ENCODE data around the gene IKZF2. TPM values are rescaled to one million over a fixed set of nuclear protein-coding genes. Genes with fewer than 3 reads are reported as not detected.

The IKZF2 gene
- total and polyA plus RNA-seq, 9 of the 15 experiments (the other 6 are each of a cell fraction or from before 2014, with no cell fraction given), result 0.04 to 0.54 (median 0.22) TPM

DNA sequence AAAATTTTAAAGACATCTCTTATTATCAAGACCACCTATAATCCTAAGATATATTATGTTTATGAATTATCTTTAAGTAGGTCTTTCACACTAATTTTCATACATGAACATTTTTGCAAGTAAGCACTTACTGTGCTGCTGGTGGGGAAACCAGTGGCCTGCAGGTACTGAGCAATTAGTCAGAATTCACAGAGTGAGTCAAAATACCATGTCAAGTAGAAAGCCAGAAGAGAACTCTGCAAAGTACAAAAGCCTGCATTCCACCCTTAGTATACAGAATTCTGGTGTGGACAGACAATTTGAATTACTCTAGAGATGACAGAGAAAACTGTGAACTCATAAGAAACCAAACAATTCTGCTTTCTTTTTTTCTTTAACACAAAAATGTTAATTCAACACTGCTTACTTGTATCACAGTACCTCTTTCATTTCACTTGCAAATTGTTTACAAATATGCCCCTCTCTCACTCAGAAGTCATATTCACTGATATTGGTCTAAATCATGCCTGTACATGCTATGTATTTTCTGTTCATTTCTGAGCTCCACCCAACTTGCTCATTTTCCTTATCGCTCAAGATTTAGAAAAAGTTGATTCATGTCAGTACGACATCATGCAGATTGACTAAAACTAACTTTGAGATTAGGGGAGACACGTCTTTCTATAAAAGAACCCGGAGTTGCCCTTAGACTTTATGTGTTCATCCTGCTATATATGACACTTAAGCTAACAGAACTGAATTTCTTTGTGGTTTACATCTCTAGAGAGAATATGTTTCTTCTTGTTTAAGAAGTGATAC lies 182.9 kb downstream of the IKZF2 start:
- ChIA-PET POLR2A (no interaction called here), CTCF (ENCODE audit: low intra/inter-chr PET ratio) (no interaction called here)
- Histone ChIP-seq H3K36me3 (ENCODE audit: control insufficient read depth, insufficient read depth, low read length) (no peaks in the 10 kb centered on the region), H4K20me1 (replicated peaks; ENCODE audit: control insufficient read depth, insufficient read depth, low read length) (no peaks in the 10 kb centered on the region), H2AFZ (ENCODE audit: low read depth, low read length) (no peak overlapping the region), H3K9ac (ENCODE audit: insufficient read depth in 1 of 2, low read depth in 2 of 2, low read length in 2 of 2) (no peak overlapping the region), H3K9me1 (ENCODE audit: control insufficient read depth, insufficient read depth, low read length) (no peaks in the 10 kb centered on the region), H3K9me3 (replicated peaks; ENCODE audit: control insufficient read depth, insufficient read depth, low read depth, low read length) (no peaks in the 10 kb centered on the region), H3K79me2 (ENCODE audit: control insufficient read depth, insufficient read depth, low read length) (no peaks in the 10 kb centered on the region), H3K27ac (ENCODE audit: extremely low read depth, low read depth, low read length) (no peak overlapping the region), H3K4me3 (no peak overlapping the region), H3K4me1 (replicated peaks in 1 of 2; ENCODE audit: control insufficient read depth in 2 of 2, insufficient read depth in 2 of 2, low read length in 2 of 2) (no peaks in the 10 kb centered on the region), H3K4me2 (ENCODE audit: insufficient read depth, low read length) (no peak overlapping the region), H3K27me3 (ENCODE audit: control insufficient read depth in 2 of 2, insufficient read depth in 2 of 2, low read length in 2 of 2) (no peaks in the 10 kb centered on the region)
- WGBS (ENCODE audit: insufficient coverage, low coverage, missing lambda C conversion rate), result 0% methylated on average over 4 of the region's 4 CpGs
- DNase-seq (ENCODE audit: extremely low read depth in 1 of 4, low spot score in 3 of 4) (no peak), ATAC-seq (no peak), FAIRE-seq (no peak)
- no peak for TF ChIP-seq PRPF4 (IDR thresholded peaks at IDR 0.05; ENCODE audit: insufficient read depth, low read depth, low read length, poor library complexity, severe bottlenecking)
- TF ChIP-seq ZNF263 (CRISPR knock-in tag; IDR thresholded peaks at IDR 0.05; ENCODE audit: borderline replicate concordance), result no peak
- no peak for TF ChIP-seq ZKSCAN1 (IDR thresholded peaks at IDR 0.05; ENCODE audit: low read depth, low read length)
- TF ChIP-seq, protein P1, sequence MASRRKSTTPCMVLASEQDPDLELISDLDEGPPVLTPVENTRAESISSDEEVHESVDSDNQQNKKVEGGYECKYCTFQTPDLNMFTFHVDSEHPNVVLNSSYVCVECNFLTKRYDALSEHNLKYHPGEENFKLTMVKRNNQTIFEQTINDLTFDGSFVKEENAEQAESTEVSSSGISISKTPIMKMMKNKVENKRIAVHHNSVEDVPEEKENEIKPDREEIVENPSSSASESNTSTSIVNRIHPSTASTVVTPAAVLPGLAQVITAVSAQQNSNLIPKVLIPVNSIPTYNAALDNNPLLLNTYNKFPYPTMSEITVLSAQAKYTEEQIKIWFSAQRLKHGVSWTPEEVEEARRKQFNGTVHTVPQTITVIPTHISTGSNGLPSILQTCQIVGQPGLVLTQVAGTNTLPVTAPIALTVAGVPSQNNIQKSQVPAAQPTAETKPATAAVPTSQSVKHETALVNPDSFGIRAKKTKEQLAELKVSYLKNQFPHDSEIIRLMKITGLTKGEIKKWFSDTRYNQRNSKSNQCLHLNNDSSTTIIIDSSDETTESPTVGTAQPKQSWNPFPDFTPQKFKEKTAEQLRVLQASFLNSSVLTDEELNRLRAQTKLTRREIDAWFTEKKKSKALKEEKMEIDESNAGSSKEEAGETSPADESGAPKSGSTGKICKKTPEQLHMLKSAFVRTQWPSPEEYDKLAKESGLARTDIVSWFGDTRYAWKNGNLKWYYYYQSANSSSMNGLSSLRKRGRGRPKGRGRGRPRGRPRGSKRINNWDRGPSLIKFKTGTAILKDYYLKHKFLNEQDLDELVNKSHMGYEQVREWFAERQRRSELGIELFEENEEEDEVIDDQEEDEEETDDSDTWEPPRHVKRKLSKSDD (conservative IDR thresholded peaks at IDR 0.05; ENCODE audit: low read length), result no peak
- intact Hi-C loops (cut with micrococcal nuclease), result no loop called here
- in situ Hi-C loops (cut with MboI), result no loop called here
- no TSS peak for BruUV-seq (replicated peaks)
